NCI-H1417 treated with DMSO at 0.1 percent for 48 hours (cell line): ENCODE results near the gene OPA3.

Experiments used
- DNase-seq: peaks from one replicate; lab custom pipeline; 2025; lab: John Stamatoyannopoulos, UW

OPA3 gene

DNA sequence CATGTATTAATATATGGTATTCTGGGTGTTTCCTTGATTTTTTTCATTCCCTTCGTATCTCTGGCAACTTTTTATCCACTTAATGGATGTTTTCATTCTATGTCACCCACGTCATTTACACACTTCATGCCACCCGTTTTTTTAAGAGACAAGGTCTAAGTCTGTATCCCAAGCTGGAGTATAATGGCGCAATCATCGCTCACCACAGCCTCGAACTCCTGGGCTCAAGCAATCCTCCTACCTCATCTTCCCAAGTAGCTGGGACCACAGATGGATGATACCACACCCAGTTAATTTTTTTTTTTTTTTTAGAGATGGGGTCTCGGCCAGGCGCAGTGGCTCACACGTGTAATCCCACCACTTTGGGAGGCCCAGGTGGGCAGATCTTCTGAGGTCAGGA is 80.7 kb downstream of the OPA3 start:
- no peak for DNase-seq

DNA sequence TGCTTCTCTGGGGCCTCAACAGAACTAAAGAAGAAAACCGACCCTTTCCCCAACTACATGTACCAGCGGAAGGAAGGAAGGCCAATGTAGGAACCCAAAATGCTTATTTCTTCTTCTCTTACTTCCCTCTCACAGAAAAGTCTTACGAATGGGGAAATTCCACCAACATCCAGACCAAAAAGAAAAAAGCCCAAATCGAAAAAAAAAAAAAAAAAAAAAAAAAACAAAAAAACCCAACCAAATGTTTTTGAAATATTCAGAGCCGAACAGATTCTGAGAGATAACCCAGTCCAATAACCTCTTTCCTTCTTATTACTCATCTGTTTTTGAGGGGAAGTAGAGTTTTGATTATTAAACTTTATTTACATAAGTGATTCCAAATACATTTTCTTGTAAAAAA is 82.5 kb downstream of the OPA3 start:
- DNase-seq = no peak

DNA sequence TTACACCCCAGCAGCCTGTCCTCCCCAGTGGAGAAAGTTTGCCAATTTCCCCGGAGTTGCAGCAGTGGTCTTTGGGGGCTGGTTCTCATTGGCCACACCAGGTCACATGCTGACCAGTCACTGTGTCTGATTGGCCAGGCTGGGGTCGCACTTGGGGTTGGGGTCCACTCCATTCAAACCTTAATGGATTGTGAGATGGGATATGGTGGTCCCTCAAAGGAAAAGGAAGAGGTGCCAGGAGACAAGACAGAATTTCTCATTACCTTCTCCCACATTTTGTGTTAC is 82.9 kb downstream of the OPA3 start:
- no peak for DNase-seq

DNA sequence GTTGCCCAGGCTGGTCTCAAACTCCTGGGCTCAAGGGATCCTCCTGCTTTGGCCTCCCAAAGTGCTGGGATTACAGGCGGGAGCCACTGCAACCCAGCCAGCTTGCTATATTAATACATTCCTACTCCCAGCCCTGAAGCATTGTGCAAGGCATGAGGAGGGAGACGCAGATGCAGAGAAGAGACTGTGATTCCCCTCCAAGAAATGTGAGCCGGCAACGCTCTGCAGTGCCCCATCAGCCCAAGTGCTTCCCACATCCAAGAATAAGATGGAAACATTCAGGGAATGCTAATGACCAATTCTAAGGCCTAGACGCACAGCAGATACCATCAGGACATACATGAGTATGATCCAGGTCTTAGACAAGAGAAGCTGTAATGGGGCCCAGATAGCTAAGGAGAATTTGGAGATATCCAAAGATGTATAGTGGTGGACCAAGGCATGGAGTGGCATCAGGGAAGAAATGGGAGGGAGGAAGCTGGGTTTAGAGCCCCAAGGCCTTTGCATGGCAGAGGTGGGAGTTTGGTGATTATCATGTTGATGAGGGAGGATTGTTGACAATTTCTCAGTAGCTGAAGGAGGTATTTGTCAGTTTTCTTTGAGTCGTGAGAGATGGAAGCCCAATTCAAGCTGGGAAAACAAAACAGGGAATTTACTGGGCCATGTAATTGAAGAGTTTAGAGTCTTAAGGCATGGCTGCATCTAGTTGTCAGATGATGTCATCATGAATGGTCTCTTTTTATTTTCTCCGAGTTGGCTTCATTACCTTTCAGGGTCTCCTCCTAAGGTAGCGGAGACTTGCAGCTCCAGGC is 83.5 kb downstream of the OPA3 start:
- no peak for DNase-seq

DNA sequence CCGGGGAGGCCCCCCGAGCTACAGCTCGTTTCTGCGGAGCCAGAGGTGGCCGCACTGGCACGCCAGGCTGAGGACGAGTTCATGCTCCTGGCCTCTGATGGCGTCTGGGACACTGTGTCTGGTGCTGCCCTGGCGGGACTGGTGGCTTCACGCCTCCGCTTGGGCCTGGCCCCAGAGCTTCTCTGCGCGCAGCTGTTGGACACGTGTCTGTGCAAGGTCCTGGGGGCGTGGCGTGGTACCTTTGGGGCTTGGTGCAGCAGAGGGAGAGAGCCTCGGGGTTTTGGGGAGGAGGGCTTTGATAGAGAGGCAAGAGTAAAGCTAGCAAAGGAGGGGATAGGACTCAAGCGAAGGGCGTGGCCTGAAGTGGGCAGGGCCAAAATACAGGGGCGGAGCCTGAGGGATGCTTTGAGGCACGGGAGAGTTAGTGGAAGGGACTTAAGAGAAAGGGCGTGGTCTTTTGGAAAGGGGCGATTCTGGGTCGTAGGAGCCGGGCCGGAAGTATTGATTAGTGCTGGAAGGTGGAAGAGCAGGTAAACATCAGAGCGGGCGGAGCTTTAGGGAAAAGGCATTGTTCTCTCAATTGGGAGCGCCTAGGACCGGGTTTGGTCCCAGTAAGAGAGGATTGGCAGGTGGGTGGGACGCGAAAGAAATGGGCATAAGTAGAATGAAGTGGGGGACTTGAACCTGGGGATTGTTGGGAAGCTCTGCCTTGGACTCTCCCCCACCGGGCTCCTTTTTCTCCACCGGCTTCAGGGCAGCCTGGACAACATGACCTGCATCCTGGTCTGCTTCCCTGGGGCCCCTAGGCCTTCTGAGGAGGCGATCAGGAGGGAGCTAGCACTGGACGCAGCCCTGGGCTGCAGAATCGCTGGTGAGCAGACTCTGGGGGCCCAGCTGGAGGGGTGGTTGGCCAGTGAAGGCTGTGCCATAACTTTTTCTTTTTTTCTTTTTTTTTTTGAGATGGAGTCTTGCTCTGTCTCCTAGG is 85.1 kb downstream of the OPA3 start:
- no peak for DNase-seq

DNA sequence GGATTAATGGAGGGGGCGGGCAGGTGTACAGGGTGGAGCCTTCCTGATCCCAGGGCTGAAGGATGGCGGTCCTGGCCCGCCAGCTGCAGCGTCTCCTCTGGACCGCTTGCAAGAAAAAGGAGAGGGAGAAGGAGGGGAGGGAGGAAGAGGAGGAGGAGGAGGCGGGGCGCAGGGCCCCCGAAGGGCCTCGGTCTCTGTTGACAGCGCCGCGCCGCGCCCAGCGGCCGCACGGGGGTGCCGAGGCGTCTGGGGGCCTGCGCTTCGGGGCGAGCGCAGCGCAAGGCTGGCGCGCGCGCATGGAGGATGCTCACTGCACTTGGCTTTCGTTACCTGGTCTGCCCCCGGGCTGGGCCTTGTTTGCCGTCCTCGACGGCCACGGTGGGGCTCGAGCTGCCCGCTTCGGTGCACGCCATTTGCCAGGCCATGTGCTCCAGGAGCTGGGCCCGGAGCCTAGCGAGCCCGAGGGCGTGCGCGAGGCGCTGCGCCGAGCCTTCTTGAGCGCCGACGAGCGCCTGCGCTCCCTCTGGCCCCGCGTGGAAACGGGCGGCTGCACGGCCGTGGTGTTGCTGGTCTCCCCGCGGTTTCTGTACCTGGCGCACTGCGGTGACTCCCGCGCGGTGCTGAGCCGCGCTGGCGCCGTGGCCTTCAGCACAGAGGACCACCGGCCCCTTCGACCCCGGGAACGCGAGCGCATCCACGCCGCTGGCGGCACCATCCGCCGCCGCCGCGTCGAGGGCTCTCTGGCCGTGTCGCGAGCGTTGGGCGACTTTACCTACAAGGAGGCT is 86.0 kb downstream of the OPA3 start, which contains the start of gene PPM1N:
PPM1N (plus strand) TSS at position 33 of the 785 bp plus-strand sequence; CDS start at position 63, 30 bp downstream.
- DNase-seq = no peak

- no peak for DNase-seq
These were observed 86.8 kb downstream of the OPA3 start for GRCh38 chr19:45497791-45498190.

- no peak for DNase-seq
These were observed 88.2 kb downstream of the OPA3 start for GRCh38 chr19:45496349-45496953.

DNA sequence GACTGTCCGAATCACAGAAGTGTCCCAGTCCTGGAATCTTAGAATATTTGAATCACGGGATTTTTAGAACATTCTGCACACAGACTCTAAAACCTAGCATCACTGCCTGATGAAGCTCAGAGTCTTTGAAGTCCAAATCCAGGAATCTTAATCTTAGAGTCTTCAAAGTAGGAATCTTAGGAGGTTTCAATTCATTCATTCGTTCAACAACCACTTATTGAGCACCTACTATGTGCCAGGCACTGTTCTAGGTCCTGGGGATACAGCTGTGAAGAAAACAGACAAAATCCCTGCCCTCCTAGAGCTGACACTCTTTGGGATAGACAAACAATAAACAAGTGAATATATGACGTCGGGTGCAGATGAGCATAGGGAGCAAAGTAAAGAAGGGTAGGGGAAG is 89.4 kb downstream of the OPA3 start:
- no peak for DNase-seq

DNA sequence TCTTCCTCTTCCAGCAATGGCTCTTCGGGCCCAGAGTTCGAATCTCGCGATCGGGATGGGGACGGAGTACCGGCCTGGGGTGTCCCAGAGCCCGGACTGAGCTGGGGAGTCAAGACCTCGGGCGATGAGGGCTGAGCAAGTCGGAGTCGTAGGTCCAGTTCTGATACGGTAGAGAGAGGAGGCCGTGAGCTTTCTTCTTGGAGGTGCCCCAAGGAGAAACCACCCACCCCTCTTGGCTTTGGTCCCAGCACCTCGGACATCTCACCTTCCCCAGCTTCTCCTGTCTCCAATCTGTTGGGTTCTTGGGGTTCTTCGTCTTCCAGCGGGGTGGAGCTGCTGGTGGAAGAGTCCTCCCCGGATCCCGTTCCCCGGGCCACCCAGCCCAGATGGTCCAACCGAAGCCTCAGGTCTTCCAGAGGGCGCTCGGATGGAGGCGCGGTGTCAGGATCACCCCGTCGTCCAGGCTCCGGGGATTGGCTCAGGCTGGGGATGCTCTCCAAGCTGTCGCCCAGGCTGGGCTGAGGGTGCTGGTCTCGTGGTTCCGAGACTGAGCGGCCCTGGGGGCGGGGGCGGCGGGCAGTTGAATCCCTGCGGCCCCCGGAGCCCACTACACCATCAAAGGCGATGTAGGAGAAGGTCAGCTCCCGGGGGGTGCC is 90.2 kb downstream of the OPA3 start:
- DNase-seq = no peak

DNA sequence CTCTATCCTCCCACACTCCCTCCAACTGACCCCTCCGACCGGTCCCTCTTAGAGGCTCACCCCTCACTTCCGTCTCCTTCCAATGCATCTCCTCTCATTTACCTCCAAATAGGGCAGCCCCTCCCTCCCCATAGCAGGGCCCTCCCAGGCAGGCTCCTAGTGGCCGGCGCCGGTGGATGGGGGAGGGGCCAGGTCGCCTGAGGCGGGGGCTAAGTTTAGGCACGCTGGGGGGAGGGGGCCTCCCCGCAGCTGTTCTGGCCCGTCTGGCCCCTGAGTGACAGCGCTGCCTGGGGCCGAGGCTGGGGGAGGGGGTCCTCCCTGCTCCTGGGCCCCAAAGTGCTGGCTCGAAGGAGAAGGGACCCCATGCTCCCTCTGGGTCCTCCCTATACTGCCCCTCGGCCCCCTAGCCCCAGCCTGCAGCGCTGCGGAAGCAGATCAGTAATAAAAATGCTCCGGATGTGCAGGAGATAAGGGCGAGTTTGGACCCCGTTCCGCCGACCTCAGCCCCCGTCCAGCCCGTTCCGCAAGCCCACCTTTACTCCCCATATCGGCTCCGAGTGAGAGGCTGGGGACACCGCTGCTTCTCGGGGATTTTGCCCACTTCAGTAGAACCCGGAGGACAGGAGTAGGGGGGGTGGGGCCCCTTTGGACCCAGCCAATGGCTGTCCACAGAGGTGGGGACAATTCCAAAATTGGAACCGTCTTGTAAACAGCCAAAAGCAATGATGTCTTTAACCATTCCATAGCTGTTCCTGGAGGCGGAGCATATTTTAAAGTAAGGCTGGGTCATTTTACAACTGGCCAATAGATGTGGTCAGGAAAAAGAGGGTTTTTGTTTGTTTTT is 91.8 kb downstream of the OPA3 start:
- DNase-seq = no peak

DNA sequence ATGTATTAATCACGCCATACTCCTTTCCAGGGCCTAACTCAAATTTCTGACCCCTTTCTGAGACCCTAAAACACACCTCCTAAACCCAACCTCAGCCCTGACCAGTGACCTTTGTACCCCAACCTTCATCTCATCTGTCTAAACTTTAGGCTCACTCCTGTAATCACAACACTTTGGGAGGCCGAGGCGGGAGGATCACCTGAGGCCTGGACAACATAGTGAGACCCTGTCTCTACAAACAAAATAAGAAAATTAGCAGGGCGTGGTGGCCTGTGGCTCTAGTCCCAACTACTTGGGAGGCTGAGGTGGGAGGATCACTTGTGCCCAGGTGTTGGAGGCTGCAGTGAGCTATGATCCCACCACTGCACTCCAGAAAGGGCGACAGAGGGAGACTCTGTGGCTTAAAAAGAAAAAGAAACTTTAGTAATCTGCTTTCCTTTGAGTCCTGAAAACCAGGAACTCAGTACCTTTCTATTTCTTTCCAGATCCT is 92.4 kb downstream of the OPA3 start:
- DNase-seq = no peak

- no peak for DNase-seq
These were observed 95.3 kb downstream of the OPA3 start for GRCh38 chr19:45489216-45489855.

DNA sequence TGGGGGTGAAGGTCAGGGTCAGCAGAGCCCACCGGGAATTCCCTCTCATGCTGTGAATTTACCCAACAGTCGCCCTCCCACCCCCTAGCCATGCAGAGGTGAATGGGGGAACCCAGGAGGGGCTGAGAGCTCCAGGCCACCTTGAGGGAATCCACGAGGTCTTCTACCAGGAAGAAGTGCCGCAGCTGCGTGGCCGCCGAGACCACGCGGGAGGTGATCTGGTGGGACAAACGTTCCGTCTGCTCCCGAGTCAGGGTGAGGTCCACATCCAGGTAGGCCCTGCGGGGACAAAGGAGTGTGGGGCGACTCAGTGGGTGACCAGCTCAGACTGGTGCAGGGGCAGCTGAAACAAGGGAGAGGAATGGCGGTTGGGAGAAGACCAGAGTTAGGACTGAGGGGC is 95.9 kb downstream of the OPA3 start:
- no peak for DNase-seq

DNA sequence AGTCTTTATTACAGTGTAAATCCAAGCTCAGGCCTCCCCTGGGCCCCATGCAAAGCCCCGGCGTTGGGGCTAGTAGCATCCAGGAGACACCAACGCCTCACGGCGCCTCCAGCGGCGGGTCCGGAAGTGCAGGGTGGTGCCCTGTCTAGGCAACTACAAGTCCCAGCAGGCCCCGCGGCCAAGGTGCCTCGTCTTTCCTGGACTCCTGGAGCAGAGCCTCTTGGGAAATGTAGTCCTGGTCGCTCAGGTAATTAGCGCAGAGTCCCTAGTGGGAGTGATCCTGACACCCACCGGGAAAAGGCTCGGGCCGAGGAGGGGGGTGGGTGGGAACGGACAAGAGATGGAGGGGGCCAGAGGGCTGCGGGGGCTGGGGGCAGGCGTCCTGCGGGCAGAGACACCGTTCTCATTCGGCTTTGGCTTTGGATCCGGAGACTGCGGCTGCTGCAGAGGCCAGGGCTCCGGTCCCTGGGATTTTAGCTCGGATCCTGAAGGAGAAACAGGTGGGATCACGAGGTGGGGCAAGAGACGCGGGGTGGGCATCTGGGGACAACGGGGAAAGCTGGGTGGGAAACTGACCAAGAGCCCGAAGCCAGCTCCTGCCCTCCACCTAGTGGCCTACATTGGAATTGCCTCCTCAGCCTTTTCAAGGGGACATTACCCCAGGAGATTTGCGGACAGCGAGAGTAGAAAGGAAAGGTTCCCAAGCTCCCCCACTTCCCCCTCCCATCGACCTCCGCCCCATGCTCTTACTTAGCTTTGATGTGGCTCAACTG is 99.1 kb downstream of the OPA3 start:
- DNase-seq = peak; percentile 35

DNA sequence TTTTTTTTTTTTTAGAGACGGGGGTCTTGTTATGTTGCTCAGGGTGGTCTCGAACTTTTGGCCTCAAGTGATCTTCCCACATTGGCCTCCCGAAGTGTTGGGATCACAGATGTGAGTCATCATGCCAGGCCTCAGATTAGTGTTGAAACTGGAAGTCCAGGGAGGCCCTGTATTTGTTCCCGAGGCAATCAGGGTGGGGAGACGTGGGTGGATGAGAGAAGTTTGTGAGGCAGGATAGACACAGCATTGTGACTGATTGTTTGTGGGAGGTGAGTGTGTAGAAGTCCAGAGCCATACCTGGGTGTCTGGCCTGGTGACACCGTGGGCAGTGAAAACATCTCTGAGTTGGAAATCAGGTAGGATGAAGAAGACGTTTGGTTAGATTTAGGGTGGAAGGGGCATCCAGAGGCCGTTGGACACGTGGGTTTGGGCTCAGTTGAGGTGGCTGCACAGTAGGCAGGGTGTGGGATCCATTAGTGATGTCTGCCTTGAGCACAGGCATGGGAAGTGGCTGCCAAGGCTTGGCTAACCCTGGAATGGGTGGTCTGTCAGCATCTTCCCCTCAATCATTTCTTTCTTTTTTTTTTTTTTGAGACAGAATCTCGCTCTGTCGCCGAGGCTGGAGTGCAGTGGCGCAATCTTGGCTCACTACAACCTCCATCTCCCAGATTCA is 100.2 kb downstream of the OPA3 start:
- no peak for DNase-seq

DNA sequence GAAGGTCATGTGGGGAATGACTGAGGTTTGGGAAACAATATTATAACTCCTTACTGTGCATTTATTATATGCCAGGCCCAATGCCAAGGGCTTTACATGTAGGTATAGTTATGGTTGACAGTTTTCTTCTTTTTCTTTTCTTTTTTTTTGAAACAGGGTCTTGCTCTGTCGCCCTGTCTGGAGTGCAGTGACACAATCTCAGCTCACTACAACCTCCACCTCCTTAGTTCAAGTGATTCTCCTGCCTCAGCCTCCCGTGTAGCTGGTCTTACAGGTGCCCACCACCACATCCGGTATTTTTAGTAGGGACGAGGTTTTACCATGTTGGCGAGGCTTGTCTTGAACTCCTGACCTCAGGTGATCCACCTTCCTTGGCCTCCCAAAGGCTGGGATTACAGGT is 101.6 kb downstream of the OPA3 start:
- no peak for DNase-seq

GRCh38 chr19:45478454-45479238 is 106.0 kb downstream of the OPA3 start:
- DNase-seq = peak; percentile 83
